GM19372 (cell line): ENCODE data around the gene RBBP5.

Source experiments
- ATAC-seq: cut with Tn5 transposase; IDR thresholded peaks from one replicate; pipeline ENCODE4 v1.9.1; 2021; ENCODE audit warnings: mild to moderate bottlenecking, low read depth, moderate library complexity; ENCODE audit not compliant: unreplicated experiment

Gene RBBP5

GRCh38 chr1:205076245-205076761, 45.5 kb downstream of the RBBP5 start:
- no peak for ATAC-seq

GRCh38 chr1:205075642-205076155, 46.1 kb downstream of the RBBP5 start:
- no peak for ATAC-seq

DNA sequence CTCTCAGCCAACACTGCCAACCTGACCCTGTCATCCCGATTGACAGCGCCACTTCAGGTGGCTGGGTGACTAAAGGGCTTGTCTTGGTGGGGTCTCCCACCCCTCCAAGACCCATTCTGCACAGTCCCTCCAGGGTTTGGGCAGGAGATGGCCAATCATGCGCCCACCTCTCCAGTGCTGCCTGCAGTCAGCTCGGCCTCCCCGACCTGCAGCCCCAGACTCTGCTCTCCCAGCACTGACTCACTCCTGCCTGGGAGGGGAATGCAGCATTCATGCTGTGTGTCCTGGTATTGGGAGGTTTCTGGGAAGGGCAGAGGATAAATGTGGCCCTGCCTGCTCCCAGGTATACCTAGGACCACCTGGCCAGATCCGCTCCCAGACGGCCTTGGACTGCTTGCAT, 47.3 kb downstream of the RBBP5 start:
- no peak for ATAC-seq

GRCh38 chr1:205074084-205074483, 47.7 kb downstream of the RBBP5 start:
- no peak for ATAC-seq

- no peak for ATAC-seq
These were observed 48.3 kb downstream of the RBBP5 start for GRCh38 chr1:205073511-205073910.

DNA sequence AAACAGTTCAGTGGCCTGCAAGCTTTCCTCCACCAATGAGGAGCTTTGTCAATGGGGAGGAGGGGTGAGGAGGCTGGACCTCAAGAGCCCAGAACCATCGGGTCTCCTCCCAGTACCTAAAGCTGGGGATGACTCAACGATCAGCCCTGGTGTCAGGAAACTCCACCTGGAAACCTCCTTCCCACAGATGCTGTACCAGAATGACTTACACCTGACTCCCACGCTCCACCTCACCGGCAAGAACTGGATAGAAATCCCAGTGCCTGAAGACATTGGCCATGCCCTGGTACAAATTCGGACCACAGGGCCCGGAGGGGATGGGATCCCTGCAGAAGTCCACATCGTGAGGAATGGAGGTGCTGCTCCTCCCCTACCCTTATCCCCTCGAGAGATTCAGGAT, 48.9 kb downstream of the RBBP5 start:
- ATAC-seq = no peak

DNA sequence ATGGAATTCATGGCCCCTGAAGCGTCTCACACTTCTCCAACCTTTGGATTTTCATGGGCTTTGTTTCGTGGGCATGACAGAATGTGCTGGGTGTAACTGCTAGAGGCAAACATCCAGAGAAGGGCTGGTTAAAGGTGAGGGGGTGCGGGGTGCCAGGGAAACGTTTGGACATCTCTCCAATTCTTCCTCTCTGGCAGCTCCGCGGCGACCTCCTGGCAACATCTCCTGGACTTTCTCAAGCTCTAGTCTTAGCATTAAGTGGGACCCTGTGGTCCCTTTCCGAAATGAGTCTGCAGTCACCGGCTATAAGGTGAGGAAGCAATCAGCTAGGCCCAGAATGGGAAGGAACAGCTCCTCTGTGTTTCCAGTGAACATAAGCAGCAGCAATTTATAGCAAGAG, 49.5 kb downstream of the RBBP5 start:
- no peak for ATAC-seq

GRCh38 chr1:205071801-205072200, 50.0 kb downstream of the RBBP5 start:
- ATAC-seq = no peak

GRCh38 chr1:205071028-205071409, 50.8 kb downstream of the RBBP5 start:
- no peak for ATAC-seq

DNA sequence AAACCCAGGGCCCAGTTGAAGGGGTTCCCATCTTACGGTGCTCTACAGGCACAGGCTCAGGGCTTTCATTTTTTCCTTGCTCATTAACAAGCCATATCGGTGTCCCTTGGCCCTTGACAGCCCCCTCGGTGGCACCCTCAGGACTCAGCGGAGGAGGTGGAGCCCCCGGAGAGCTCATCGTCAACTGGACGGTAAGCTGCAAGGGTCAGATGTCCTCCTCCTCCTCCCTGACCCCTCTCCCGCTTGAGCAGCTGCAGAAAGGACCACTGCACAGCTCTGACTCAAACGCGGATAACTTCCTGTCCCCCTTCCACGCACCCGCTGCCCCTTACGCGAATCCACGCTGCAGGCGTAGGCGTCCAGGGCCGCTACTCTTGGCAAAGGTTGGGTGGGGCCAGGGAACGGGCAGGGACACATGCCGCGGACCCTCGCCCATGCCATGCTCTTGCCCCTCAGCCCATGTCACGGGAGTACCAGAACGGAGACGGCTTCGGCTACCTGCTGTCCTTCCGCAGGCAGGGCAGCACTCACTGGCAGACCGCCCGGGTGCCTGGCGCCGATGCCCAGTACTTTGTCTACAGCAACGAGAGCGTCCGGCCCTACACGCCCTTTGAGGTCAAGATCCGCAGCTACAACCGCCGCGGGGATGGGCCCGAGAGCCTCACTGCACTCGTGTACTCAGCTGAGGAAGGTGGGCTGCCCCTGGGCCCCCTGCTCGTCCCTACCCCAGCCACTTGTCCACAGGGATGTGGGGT, 52.2 kb downstream of the RBBP5 start:
- no peak for ATAC-seq

DNA sequence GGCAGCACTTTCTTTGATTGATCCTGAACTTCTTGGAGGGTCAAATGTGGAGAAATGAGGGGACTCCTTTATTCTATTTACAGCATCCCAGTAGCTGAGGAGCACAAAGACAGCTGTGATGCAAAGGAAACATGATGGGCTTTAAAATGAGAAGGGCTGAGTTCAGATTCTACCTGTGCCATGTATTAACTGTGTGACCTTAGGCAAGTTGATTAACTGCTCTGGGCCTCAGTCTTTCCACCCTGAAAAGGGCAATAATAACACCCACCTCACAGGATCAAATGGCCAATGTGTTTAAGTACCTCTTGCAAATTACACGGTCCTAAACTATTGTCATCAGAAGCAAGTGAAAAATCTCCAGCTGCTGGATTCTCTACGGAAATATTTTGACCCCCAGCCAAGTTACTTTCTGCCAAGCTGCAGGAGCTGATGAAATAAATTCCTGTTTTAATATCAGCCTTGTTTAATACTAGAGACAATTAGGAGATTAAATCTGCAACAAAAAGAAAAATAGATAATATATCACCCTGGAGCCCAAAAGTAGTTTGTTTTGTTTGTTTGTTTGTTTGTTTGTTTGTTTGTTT, 53.2 kb downstream of the RBBP5 start:
- no peak for ATAC-seq

DNA sequence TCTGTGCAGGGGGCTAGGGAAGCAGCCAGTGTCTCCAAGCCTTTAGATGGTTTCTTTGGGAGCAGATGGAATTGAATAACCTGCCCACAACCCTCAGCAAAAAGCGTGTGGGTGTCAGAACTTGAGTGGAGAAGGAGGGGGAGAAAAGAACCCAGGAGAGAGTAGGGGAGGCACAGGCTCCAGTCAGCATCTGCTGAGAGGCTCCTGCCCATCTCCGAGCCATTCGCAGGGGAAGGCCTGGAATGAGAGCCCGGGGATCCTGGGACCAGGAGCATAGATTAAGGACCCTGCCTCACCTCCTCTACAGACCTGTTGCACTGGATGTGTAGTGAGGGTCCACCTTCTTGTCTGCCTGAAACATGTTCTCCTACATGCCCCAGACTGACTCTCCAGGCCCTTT, 53.8 kb downstream of the RBBP5 start:
- no peak for ATAC-seq

GRCh38 chr1:205067031-205067430, 54.7 kb downstream of the RBBP5 start:
- ATAC-seq = no peak

DNA sequence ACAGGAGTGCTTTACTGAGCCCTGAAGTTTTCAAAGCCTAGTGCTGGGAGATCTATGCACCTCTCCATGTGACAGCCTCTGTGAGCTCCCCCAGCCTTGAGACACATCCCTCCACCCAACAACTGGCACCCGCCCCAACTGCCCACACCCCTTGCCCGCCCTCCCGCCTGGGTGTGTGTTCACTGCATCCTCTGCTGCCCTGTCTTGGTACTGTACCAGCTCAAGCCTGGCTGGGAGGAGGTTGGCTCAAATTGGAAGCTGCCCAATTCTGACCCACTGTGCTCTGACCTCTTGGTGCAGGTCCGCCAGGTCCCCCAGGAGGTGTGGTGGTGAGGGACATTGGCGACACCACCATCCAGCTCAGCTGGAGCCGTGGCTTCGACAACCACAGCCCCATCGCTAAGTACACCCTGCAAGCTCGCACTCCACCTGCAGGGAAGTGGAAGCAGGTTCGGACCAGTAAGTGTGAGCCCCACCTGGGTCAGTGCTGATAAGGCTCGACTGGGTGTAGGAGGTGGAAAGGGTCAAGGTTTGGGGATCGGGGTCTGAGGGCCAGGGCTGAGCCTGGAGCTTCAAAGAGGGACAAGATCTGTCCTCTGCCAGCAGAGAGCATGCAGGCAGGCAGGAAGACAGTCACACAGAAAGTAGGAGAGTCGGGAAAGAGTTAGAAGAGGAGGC, 55.5 kb downstream of the RBBP5 start:
- ATAC-seq = no peak

DNA sequence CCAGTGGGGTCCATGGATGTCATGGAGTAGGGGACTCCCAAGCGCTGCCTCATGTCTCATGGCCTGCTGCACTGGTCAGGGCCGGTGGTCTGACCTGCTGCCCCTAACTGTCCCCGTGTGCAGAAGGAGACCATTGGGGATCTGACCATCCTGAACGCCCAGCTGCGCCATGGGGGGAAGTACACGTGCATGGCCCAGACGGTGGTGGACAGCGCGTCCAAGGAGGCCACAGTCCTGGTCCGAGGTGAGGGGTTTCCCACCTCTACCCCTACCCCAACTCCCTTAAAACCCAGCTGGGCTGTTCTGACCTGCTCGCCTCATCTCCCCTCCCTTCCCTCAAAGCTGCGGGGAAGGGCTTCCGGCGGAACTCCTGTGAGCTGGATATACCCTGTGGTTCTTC, 56.1 kb downstream of the RBBP5 start:
- ATAC-seq = no peak

GRCh38 chr1:205064741-205065316, 56.9 kb downstream of the RBBP5 start:
- no peak for ATAC-seq

GRCh38 chr1:205064301-205064700, 57.5 kb downstream of the RBBP5 start:
- no peak for ATAC-seq

DNA sequence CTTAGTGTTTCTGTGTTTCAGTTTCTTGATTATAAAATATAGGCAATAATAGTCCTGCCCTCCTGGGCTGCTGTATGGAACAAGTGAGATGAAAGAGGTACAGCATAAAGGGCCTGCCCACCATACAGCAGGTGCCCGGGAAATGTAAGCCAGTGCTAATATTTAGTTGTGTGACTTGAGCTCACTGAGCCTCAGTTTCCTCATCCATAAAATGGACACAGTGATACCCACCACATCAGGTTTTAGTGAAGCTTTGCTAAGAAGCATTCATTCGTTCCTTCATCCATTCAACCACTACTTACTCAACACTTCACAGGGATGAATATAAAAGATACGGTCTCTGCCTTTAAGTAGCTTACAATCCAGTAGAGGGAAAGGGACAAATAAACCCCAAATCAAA, 58.9 kb downstream of the RBBP5 start:
- ATAC-seq = no peak

- no peak for ATAC-seq
These were observed 59.5 kb downstream of the RBBP5 start for GRCh38 chr1:205062319-205062718.

GRCh38 chr1:205061665-205062069, 60.1 kb downstream of the RBBP5 start:
- ATAC-seq = no peak

DNA sequence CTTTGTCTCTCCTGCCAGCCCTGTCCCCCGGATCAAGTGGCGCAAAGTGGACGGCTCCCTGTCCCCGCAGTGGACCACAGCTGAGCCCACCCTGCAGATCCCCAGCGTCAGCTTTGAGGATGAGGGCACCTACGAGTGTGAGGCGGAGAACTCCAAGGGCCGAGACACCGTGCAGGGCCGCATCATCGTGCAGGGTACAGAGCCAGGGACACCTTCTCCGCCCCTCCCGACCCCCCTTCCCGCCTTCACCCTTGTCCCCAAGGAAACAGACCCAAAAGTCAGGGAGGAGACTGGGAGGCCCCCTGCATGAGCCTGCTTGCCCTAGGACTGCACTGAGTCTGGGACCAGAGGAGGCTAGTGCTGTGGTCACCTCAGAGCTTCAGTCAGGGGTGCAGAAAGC, 60.6 kb downstream of the RBBP5 start:
- no peak for ATAC-seq
